HG03039 (cell line): ENCODE data around the gene MS4A2.
"Not testable (repeated sequence)": the region's sequence is repeated elsewhere in the genome, so short reads cannot be mapped to it uniquely, and the experiment has no call there.

Source experiments
- ATAC-seq: cut with Tn5 transposase; IDR thresholded peaks from one replicate; pipeline ENCODE4 v1.9.1; 2021; ENCODE audit warnings: mild to moderate bottlenecking, moderate library complexity; ENCODE audit not compliant: unreplicated experiment

Gene MS4A2

DNA sequence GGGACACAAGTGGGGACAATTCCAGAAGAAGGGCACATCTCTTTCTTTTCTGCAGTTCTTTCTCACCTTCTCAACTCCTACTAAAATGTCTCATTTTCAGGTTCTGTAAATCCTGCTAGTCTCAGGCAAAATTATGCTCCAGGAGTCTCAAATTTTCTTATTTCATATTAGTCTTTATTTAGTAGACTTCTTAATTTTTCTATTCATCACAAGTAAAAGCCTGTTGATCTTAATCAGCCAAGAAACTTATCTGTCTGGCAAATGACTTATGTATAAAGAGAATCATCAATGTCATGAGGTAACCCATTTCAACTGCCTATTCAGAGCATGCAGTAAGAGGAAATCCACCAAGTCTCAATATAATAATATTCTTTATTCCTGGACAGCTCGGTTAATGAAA is at the start of gene MS4A2:
Gene MS4A2, plus strand, starts transcription at position 301 of the 400 bp plus-strand sequence. CDS start 102 bp downstream, outside the sequence.
- ATAC-seq: no peak

- no peak for ATAC-seq
Observed at GRCh38 chr11:60040109-60040508, 48.4 kb upstream of the MS4A2 start, which contains the start of gene OOSP2. Gene OOSP2 (plus strand): TSS chr11:60040409. CDS start chr11:60040460, 51 bp downstream.

DNA sequence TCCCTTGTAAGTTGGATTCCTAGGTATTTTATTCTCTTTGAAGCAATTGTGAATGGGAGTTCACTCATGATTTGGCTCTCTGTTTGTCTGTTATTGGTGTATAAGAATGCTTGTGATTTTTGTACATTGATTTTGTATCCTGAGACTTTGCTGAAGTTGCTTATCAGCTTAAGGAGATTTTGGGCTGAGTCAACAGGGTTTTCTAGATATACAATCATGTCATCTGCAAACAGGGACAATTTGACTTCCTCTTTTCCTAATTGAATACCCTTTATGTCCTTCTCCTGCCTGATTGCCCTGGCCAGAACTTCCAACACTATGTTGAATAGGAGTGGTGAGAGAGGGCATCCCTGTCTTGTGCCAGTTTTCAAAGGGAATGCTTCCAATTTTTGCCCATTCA is 38.0 kb upstream of the MS4A2 start:
- not testable (repeated sequence) for ATAC-seq

- ATAC-seq: not testable (repeated sequence)
Observed at GRCh38 chr11:60050839-60051238, 37.6 kb upstream of the MS4A2 start.

DNA sequence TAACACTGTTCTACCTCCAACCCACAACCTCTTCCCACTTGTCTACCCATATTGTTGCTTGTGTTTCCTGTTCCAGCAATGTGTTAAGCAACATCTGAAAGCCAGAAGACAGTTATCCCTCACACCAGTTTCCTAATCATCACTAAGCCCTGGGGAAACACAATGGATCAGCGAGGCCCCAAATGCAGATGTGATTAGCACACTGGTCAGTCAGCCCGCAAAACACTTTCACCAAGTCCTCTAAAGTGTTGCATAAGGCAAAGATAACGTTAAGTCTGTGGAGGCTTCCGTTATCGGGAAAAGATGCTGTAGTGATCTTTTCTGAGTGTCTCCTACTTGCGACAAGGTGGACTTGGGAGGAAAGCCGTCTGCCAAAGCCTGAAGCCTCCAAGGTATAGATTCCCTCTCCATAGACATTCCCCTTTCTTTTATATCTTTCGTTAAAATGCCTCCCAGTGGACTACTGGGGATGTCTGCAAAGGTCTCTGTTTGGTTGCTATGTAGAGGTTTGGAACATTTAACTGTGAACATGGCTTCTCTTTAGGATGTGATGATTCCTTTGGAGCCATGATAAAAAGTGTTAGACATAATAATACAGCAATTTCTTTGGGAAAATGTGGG is 32.0 kb upstream of the MS4A2 start, which contains the start of gene MS4A3:
Gene MS4A3, plus strand, starts transcription at position 317 of the 621 bp plus-strand sequence. CDS start 4,496 bp downstream, outside the sequence.
- ATAC-seq: no peak

DNA sequence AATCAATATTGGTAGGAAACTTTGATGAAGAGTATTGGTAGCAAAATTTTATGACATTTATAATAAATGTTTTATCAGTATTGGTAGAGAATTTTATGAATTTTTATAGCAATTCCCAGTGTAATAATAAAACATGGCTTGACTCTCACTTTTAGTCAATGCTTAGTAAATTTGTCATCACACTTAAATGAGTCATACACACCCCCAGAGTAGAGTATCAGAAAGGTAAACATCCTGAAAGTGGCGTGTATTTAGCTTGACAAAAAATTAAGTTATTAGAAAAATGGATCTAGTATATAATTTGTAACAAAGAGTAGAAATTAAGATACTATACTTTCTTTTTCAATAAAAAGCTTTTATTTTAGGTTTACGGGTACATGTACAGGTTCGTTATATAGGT is 29.4 kb upstream of the MS4A2 start:
- ATAC-seq: no peak

GRCh38 chr11:60059521-60060240 is 28.8 kb upstream of the MS4A2 start:
- no peak for ATAC-seq

- ATAC-seq: no peak
Observed at GRCh38 chr11:60064111-60064510, 24.4 kb upstream of the MS4A2 start.

GRCh38 chr11:60065801-60066200 is 22.7 kb upstream of the MS4A2 start:
- ATAC-seq: no peak

DNA sequence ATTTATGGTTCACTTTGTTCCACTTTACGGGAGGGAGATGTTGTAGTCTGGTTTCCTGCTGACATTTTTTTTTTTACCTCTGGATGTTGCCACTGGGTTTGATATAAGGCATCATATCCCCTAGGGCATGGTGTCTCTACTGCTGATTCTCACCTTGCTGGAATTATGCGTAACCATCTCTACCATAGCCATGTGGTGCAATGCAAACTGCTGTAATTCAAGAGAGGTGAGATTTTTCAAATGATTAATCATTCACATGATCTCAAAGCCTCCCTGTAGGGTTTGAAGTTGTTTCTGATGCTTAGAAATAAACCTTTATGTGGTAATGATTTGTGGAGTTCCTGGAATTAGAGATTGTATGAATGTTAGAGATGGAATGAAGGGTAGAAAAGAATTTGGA is 19.0 kb upstream of the MS4A2 start:
- ATAC-seq: no peak

- not testable (repeated sequence) for ATAC-seq
Observed at GRCh38 chr11:60071644-60072043, 16.8 kb upstream of the MS4A2 start.

GRCh38 chr11:60077216-60077817 is 11.1 kb upstream of the MS4A2 start:
- no peak for ATAC-seq

DNA sequence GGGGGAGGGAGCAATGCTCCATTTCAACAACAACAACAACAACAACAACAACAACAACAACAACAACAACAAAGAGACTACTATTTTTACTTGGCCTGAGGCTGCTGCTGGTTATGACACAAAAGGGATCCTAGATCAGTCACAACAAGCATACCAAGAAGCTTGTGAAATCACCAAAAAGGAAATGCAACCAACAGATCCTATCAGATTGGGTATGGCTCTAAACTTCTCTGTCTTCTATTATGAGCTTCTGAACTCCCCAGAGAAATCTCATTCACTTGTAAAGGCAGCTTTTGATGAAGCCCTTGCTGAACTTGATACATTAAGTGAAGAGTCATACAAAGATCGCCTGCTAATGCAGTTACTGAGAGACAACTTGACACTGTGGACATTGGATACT is 10.5 kb upstream of the MS4A2 start:
- no peak for ATAC-seq

GRCh38 chr11:60078745-60079144 is 9.7 kb upstream of the MS4A2 start:
- no peak for ATAC-seq

DNA sequence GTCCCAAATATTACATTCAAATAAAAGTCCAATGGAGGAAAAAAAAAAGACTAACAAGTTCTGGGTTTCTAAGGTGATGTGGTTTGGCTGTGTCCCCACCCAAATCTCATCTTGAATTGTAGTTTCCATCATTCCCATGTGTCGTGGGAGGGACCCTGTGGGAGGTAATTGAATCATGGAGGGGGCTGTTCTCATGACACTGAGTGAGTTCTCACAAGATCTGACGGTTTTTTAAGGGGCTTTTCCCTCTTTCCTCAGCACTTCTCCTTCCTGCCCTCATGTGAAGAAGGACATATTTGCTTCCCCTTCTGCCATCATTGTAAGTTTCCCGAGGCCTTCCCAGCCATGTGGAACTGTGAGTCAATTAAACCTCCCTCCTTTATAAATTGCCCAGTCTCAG is 7.9 kb upstream of the MS4A2 start:
- no peak for ATAC-seq

DNA sequence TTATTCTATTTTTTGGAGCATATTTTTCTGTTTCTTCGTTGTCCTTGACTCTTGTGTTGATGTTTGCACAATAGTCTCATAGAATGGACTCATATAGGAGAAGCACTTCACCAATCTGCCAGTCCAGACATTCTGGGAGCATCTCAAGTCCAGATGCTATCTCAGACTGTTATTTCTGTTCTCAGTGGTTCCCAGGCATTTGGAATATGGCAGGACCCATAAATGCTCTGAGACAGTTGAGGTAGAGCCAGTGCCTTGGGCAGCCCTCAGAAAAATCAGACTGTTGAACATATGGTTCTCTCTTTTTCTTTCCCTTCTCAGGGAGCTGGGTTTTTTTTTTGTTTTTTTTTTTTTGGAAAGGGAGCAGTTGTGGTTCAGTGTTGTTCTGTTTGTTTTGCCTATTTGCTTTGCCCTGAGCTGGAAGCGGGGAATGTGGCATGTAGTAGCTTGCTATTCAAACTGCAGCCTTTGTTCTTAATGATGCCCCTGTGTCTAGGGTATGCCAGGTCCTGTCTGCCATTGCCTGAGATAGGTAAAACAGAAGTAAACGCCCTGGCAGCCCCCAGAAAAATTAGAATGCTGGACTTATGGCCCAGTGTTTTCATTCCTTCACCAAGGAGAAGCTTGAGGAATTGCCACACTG is 3.7 kb upstream of the MS4A2 start:
- no peak for ATAC-seq

GRCh38 chr11:60085909-60086308 is 2.6 kb upstream of the MS4A2 start:
- ATAC-seq: no peak

DNA sequence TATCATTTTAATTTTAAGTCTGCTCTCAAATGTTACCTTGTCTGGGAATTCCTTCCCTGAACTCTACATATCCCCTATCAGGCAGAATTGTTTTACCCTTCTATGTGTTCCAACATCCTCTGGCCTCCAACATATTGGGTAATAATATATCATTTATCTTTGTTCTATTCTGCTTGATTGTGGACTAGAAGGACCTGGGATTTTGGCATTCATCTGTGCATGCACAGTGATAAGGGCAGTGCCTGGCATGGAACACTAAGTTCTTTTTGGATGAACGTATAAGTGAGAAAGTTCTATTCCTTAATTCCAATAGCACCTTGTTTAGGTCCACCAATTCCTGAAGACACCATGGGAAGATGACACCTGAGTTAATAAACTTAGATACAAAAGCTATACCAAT is 1.2 kb upstream of the MS4A2 start:
- ATAC-seq: no peak

- ATAC-seq: no peak
Observed at GRCh38 chr11:60095477-60096120, 7.1 kb downstream of the MS4A2 start.

GRCh38 chr11:60097189-60097588 is 8.7 kb downstream of the MS4A2 start:
- no peak for ATAC-seq

GRCh38 chr11:60098508-60098907 is 10.0 kb downstream of the MS4A2 start:
- ATAC-seq: no peak
